Left cardiac atrium (tissue), 4 donors: Measurements from ENCODE around the gene GTF2H4. TPM values are rescaled to one million over a fixed set of nuclear protein-coding genes. Genes with fewer than 3 reads are reported as not detected.
"Not testable (repeated sequence)": the region's sequence is repeated elsewhere in the genome, so short reads cannot be mapped to it uniquely, and the experiment has no call there.

Experiments
- ATAC-seq, 2 donors: fragments of 200-7000 bp; cut with Tn5 transposase; one replicate each; pipeline ENCODE4 v1.9.1; 2020; ENCODE audit warnings: mild to moderate bottlenecking in 2 of 2, moderate library complexity in 2 of 2
- DNase-seq: peaks from one replicate; pipeline ENCODE4 v3.0.0-alpha.2; 2020
- intact Hi-C, 2 donors: fragments of 100-400 bp; cut with DNase I; formaldehyde crosslinking; loops; one replicate each; pipeline versions ENCODE4 v1.14.1 to v1.15.1; 2022 to 2023
- total RNA-seq, 2 donors: library from RNA; stranded (reverse); fragmentation: NEBNext Ultra II Directional; extraction: Animal tissue kit (Norgen Biotek cat#: 25700); gene quantifications; one replicate each; pipeline ENCODE4 v1.2.1, GENCODE V29; 2021
- donor health status: DM: no; HTN: yes; CAD: no.
- donor health status: DM: no; HTN: yes; CAD: no; lungs with severe emphysema.
- donor health status: DM: yes; HTN: yes; CAD: no.
- donor health status: Dilated cardiomyopathy.

GTF2H4 gene
- total RNA-seq, 2 donors from 2014 or later: 24.4 to 25.3 TPM

DNA sequence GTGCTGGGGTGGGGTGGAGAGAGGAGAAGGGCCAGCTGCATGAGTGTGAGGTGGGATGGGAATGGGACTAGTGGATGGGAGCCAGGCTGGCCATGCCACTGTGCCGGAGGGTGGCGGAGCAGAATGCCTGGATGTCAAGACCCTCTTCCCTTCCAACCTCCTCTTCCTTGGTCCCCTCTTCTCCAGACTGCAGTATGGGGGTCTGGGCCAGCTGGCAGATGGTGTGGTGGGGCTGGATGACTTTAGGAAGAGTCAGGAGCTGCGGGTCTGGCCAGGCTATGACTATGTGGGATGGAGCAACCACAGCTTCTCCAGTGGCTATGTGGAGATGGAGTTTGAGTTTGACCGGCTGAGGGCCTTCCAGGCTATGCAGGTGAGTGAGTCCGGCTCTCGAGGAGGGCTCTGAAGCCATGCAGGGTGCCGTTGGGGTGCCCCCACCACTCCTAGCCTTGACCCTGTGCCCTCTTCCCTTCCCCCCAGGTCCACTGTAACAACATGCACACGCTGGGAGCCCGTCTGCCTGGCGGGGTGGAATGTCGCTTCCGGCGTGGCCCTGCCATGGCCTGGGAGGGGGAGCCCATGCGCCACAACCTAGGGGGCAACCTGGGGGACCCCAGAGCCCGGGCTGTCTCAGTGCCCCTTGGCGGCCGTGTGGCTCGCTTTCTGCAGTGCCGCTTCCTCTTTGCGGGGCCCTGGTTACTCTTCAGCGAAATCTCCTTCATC is 16.0 kb upstream of the GTF2H4 start:
- ATAC-seq: no peak
- intact Hi-C loops: no loop called here
- no peak for DNase-seq

DNA sequence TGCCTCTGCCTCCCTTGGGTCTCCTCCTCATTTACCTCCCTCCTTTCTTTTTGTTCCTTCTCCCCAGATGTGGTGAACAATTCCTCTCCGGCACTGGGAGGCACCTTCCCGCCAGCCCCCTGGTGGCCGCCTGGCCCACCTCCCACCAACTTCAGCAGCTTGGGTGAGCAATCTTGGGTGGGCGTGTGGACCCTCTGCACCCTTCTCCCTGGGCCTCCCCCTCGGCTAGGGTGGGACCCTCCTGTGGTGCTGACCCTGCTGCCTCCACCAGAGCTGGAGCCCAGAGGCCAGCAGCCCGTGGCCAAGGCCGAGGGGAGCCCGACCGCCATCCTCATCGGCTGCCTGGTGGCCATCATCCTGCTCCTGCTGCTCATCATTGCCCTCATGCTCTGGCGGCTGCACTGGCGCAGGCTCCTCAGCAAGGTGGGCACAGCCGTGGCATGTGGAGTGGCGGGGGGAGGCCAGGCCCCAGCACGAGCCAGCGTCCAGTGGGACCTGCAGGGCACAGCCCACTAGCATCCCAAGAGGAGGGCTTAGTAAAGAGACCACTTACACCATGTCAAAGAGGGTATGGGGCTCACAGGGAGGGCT is 14.9 kb upstream of the GTF2H4 start:
- intact Hi-C loops: no loop called here
- DNase-seq (no peak), ATAC-seq (no peak)

DNA sequence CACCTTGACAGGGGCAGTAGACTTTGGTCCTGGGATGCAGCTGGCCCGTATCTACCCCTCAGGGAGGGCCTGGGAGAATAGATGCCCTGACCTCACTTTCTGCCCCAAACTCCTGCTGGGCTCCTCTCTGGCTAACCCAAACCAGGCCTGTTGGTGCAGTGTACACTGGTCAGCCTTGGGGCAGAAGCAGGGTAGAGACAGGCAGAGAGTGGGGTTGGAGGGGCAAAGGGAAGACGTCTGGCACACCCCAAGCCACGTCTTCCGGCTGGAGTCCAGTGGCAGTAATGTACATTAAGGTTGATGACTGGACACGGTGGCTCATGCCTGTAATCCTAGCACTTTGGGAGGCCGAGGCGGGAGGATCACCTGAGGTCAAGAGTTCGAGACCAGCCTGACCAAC is 14.3 kb upstream of the GTF2H4 start:
- intact Hi-C loops: no loop called here
- DNase-seq (no peak), ATAC-seq (no peak)

DNA sequence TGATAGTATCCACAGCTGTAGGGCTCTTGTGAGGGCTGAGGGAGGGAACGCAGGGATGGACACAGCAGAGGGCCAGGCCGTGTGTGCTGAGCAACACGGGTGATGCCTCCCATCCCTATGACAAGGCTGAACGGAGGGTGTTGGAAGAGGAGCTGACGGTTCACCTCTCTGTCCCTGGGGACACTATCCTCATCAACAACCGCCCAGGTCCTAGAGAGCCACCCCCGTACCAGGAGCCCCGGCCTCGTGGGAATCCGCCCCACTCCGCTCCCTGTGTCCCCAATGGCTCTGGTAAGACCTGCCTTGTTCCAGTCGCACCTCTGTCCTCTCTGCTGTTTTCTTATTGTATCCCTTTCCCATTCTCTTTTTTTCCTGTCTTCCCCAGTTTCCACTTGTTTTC is 13.6 kb upstream of the GTF2H4 start:
- DNase-seq: no peak
- intact Hi-C loops: no loop called here
- ATAC-seq: no peak

DNA sequence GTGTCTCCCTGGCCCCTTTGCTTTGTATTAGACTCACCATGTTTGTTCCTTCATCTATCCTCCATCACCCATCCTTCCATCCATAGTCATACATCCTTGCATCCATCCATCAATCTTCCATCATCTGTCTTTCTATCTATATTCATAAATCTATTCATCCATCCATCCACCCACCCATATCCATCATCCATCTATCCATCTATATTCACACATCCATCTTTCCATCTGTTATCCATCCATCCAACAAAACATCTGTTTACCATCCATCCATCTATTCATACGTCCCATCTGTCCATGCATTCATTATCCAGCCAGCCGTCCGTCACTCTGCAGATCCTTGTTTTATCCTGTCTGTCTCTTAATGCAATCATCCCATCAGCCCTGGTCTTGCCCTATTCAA is 13.1 kb upstream of the GTF2H4 start:
- intact Hi-C loops: no loop called here
- ATAC-seq (no peak), DNase-seq (no peak)

DNA sequence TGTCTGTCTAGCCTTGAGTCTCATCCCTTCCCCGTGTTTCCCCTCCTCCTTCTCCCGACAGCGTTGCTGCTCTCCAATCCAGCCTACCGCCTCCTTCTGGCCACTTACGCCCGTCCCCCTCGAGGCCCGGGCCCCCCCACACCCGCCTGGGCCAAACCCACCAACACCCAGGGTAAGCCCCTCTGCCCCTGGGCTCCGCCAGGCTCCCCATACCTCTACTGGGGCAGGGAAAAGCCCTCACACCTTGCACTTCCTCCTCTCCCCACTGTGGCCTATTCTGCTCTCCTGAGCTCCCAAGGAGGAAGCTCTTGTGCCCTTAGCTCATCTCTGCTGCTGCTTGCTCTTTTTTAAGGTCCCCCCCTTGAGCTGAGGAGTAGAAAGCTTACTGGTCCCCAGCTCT is 12.7 kb upstream of the GTF2H4 start:
- ATAC-seq: no peak
- no peak for DNase-seq
- intact Hi-C loops: no loop called here

DNA sequence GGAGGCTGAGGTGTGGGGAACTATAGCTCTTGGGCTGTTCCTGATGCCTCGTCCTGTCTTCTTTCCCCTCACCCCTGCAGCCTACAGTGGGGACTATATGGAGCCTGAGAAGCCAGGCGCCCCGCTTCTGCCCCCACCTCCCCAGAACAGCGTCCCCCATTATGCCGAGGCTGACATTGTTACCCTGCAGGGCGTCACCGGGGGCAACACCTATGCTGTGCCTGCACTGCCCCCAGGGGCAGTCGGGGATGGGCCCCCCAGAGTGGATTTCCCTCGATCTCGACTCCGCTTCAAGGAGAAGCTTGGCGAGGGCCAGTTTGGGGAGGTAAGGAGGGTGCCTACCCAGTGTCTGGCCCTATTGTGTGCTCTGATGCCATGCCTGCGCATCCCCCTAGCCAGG is 11.5 kb upstream of the GTF2H4 start:
- ATAC-seq (no peak), DNase-seq (no peak)
- intact Hi-C loops: no loop called here

DNA sequence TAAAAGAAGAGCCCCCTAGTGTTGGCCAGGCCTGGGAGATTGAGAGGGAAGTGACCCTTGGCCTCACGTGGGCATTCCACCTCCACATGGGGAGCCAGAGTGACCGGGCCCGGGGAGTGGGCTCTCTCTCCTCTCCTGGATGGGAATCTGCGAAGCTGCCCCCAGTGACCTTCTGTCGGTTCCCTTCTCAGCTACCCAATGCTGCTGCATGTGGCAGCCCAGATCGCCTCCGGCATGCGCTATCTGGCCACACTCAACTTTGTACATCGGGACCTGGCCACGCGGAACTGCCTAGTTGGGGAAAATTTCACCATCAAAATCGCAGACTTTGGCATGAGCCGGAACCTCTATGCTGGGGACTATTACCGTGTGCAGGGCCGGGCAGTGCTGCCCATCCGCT is 10.1 kb upstream of the GTF2H4 start:
- intact Hi-C loops: no loop called here

DNA sequence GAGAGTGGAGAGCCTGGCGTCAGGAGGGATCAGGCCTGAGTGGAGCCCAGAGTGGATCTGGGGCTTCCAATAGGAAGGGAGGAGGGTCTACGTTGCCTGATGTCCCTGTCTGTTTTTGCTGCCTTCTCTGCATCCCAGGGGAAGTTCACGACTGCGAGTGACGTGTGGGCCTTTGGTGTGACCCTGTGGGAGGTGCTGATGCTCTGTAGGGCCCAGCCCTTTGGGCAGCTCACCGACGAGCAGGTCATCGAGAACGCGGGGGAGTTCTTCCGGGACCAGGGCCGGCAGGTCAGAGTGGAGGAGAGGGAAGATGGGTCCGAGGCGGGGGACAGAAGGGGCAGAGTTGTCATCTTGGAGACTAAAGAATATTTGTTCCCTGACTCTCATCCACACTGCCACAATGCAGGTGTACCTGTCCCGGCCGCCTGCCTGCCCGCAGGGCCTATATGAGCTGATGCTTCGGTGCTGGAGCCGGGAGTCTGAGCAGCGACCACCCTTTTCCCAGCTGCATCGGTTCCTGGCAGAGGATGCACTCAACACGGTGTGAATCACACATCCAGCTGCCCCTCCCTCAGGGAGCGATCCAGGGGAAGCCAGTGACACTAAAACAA is 9.2 kb upstream of the GTF2H4 start:
- intact Hi-C loops: no loop called here
- ATAC-seq: no peak
- DNase-seq: no peak

More for the DNA sequence above, 10.1 kb upstream of the GTF2H4 start:
- no peak for ATAC-seq
- DNase-seq: no peak

DNA sequence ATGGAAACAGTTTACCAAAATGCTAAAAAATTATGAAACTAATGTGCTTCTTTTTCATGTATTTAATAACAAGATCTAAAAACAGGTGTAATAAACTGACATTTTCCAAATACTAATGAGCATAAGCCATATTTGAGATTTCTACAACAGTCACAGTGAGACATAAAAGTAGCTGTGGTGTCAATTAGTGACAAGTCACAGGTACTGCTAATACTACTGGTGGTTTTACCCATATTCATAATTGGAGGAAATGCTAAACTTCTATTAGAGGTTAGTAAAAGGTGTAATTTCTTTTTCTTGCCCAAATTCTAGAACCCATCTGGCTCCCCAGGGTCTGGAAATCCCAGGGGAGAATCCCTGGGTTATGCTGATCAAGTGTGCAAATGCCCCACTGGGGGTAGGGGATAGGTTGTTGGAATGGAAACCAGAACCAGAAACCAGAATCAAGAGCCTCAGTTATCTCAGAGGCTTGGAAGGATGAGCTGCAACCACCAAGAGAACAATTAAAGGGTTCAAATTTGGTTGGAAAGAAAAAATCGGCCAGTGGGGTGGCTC is 7.1 kb upstream of the GTF2H4 start:
- intact Hi-C loops: no loop called here
- ATAC-seq (no peak), DNase-seq (no peak)

DNA sequence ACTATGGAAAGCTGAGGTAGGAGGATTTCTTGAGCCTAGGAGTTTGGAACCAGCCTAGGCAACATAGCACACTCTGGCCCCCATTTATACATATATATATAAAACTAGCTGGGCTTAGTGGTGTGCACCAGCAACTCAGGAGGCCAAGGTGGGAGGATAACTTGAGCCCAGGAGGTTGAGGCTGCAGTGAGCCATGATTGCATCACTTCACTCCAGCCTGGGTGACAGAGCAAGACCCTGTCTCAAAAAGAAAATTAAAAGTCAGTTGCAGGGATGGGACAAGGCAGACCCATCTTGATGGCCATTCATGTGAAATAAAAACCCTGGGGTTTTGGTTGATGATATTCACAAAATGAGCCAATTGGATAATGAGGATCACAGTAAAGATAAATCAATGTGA is 6.6 kb upstream of the GTF2H4 start:
- intact Hi-C loops: no loop called here
- ATAC-seq (no peak), DNase-seq (no peak)

DNA sequence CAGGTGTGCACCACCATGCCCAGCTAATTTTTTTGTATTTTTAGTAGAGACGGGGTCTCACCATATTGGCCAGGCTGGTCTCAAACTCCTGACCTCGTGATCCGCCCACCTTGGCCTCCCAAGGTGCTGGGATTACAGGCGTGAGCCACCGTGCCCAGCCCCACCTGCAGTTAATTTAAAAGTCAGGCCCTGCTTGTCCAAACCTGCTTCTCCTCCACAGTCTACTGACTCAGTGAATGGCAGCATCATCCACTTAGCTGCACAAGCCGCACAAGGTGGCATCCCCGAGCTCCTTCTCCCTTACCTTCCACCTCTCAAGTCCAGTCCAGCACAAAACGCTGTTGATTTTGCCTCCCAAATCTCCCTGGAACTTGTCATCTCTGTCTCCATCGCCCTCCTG is 5.8 kb upstream of the GTF2H4 start:
- intact Hi-C loops, ATAC-seq, DNase-seq: not testable (repeated sequence)

DNA sequence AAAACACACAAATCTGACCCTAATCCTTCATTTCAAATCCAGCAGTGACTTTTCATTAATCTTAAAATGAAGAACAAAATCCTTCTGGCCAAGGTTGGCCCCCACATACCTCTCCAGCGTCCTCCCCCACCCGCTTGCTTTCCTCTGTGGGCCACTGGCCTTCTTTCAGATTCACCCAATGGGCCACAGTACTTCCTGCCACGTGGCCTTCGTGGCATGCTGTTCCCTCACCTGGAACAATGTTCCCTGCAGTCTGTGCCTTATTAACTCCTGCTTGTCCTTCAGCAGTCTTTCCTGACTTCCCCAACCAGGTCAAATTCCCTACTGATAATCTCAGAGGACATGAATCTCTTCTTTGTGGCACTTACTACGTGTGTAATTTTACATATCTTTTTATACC is 5.3 kb upstream of the GTF2H4 start:
- ATAC-seq: no peak
- intact Hi-C loops: no loop called here
- no peak for DNase-seq

DNA sequence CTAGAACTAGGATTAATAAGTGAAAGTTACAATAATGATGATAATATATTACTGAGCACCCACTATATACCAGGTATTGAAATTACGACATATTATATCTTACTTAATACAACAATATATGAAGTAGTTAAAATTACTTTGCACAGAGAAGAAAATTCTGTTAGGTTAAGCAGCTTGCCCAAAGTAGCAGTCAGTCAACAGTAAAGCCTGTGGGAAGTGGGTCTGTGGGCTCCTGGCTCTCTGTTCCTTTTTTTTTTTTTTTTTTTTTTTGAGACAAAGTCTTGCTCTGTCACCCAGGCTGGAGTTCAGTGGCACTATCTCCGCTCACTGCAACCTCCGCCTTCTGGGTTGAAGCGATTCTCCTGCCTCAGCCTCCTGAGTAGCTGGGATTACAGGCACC is 4.8 kb upstream of the GTF2H4 start:
- intact Hi-C loops: no loop called here
- no peak for ATAC-seq
- DNase-seq: no peak

DNA sequence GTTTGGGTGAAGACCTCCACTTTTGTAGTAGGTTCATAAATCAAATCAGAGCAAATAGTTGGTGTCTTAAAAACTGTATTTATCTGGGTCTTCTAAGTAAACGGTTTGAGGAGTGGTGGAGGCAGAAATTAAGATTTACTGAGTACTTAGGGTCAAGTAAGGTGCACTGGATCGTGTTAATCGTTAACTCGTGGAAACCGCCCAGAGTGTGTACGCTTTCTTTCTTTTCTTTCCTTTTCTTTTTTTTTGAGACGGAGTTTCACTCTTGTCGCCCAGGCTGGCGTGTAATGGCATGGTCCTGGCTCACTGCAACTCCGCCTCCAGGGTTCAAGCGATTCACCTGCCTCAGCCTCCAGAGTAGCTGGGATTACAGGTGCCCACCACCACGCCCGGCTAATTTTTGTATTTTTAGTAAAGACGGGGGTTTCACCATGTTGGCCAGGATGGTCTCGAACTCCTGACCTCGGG is 683 bp upstream of the GTF2H4 start:
- DNase-seq, ATAC-seq, intact Hi-C loops: not testable (repeated sequence)

DNA sequence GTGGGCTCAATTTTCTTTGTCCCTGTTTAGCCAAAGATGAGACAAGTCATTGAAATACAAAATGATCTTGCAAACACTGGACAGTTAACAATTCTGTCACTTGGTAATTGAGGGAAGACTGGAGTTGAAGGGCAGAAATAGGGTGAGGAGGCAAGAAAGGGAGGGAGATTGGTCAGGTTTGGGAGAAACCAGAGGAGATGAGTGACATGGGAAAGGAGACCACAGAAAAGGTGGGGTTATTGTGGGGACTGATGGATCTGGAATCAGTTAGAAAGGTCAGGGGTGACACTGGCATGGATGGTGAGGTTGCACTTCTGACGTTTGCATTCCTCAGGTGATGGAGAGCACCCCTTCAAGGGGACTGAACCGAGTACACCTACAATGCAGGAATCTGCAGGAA is 693 bp downstream of the GTF2H4 start:
- intact Hi-C loops: no loop called here
- ATAC-seq (no peak), DNase-seq (no peak)

DNA sequence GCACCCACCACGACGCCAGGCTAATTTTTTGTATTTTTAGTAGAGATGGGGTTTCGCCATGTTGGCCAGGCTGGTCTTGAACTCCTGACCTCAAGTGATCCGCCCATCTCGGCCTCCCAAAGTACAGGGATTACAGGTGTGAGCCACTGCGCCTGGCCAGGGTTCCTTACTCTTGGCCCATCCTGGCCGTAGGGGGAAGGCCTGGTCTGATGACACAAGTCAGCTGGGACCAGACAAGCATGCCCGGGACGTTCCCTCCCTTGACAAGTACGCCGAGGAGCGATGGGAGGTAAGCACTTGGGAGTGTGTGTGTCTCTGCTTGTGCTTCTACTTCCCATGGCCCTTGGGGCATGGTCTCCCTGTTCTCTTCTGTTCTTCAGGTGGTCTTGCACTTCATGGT is 2.5 kb downstream of the GTF2H4 start:
- DNase-seq, ATAC-seq, intact Hi-C loops: not testable (repeated sequence)

DNA sequence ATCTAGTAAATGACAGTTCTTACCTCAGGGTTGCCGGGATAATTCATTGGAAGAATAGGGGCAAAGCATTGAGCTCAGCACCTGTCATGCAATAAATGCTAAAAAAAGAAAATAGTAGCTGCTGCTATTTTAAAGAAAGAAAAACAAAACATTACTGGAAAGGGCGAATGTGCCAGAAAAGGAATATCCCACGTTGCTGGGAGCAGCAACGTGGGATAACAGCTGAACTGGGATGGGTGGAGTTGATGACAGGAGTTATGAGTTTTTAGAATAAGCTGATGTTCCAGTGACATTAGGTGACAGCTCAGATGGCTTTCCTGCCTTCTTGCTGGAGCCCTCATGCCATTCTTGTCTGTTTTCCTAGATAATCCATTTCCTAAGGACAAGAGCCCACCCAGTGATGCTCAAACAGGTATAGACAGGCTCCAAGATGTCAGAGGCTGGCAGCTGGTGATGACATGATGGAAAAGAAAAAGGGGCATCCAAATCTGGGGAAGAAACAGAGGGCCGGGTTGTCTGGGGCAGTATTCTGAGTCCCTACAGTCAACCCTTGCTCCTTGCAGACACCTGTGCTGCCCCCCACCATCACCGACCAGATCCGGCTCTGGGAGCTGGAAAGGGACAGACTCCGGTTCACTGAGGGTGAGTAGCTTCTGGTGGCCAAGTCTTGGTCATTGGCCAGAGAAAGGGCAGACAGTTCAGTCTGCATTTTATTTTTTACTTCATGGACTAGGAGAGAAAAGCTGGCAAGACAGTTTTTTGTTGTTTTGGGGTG is 4.9 kb downstream of the GTF2H4 start:
- ATAC-seq: no peak
- intact Hi-C loops: no loop called here
- no peak for DNase-seq

DNA sequence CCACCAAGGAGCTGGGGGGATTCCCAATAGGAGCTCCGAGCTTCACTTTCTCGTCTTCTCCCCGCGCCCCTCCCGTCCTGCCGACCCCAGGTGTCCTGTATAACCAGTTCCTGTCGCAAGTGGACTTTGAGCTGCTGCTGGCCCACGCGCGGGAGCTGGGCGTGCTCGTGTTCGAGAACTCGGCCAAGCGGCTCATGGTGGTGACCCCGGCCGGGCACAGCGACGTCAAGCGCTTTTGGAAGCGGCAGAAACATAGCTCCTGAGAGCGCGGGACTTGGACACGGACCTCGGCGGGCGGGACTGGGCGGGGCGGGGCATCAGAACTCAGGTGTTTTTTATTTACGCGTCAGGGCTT is 5.7 kb downstream of the GTF2H4 start:
- no peak for DNase-seq
- intact Hi-C loops: no loop called here
- peak in 1 of 2 donors; percentile 51 for ATAC-seq
